VCaP (cell line): ENCODE data around the gene PANX2.

Experiments
- H3K27ac ChIP-seq: fragments of 450-650 bp; 2 replicates; pipeline ENCODE4 v1.5.1; 2017
- TF ChIP-seq, protein P1 (sequence below): fragments of 450-650 bp; conservative IDR thresholded peaks from 2 replicates; pipeline ENCODE4 v1.5.1; 2017; ENCODE audit warnings: mild to moderate bottlenecking, moderate library complexity

The PANX2 gene, protein sequence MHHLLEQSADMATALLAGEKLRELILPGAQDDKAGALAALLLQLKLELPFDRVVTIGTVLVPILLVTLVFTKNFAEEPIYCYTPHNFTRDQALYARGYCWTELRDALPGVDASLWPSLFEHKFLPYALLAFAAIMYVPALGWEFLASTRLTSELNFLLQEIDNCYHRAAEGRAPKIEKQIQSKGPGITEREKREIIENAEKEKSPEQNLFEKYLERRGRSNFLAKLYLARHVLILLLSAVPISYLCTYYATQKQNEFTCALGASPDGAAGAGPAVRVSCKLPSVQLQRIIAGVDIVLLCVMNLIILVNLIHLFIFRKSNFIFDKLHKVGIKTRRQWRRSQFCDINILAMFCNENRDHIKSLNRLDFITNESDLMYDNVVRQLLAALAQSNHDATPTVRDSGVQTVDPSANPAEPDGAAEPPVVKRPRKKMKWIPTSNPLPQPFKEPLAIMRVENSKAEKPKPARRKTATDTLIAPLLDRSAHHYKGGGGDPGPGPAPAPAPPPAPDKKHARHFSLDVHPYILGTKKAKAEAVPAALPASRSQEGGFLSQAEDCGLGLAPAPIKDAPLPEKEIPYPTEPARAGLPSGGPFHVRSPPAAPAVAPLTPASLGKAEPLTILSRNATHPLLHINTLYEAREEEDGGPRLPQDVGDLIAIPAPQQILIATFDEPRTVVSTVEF

DNA sequence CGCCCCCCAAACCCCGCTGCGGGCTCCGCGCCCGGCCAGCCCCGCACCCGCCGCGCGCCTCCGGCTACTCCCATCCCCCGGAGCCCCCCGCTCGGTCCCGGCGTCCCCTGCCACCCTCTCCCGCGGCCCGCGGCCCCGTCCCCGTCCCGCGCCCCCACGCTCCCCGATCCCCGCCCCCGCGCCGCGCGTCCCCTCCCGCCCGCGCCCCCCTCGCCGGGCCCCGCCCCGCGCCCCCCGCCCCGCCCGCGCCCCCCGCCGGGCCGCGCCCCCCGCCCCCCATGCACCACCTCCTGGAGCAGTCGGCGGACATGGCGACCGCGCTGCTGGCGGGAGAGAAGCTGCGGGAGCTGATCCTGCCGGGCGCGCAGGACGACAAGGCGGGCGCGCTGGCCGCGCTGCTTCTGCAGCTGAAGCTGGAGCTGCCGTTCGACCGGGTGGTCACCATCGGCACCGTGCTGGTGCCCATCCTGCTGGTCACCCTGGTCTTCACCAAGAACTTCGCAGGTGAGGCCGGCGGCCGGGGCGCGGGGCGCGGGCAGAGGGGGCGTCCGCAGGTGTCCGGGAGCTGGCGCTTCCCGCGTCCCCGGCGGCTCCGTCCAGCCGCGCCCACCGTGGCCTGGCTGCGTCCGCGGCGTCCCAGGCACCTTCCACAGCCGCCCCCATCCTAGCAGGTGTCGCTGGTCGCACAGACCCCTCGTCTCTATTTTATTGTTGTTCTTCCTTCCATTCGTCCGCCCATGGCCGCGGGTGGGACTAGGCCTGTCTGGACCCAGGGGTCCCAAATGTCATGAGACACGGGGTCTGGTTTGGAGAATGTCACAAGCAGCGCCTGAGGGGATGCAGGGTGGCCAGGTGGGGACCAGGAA is at the start of gene PANX2:
TSS of gene PANX2 (plus strand) at position 279 of the 866 bp plus-strand sequence. CDS start at position 279, 0 bp downstream.
- TF ChIP-seq, protein P1, sequence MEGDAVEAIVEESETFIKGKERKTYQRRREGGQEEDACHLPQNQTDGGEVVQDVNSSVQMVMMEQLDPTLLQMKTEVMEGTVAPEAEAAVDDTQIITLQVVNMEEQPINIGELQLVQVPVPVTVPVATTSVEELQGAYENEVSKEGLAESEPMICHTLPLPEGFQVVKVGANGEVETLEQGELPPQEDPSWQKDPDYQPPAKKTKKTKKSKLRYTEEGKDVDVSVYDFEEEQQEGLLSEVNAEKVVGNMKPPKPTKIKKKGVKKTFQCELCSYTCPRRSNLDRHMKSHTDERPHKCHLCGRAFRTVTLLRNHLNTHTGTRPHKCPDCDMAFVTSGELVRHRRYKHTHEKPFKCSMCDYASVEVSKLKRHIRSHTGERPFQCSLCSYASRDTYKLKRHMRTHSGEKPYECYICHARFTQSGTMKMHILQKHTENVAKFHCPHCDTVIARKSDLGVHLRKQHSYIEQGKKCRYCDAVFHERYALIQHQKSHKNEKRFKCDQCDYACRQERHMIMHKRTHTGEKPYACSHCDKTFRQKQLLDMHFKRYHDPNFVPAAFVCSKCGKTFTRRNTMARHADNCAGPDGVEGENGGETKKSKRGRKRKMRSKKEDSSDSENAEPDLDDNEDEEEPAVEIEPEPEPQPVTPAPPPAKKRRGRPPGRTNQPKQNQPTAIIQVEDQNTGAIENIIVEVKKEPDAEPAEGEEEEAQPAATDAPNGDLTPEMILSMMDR = no peak
- peak within 1 kb of the TSS; percentile 58; the same call in 1 of the 2 replicates for H3K27ac ChIP-seq

- H3K27ac ChIP-seq = no peak overlapping the region
- TF ChIP-seq, protein P1 = no peak
These were observed 49.3 kb upstream of the PANX2 start for GRCh38 chr22:50121202-50121740.

DNA sequence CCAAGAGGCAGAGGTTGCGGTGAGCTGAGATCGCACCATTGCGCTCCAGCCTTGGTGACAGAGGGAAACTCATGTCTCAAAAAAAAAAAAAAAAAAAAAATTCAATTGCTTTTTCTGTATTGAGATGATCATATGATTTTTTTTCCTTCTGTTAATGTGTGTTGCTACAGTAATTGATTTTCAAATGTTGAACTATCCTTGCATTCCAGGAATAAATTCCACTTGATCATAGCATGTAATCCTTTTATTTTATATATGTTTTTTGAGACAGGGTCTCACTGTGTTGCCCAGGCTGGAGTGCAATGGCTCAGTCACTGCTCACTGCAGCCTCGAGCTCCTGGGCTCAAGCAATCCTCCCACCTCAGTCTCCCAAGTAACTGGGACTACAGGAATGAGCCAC is 47.4 kb upstream of the PANX2 start:
- H3K27ac ChIP-seq = no peak overlapping the region
- TF ChIP-seq, protein P1 = no peak

DNA sequence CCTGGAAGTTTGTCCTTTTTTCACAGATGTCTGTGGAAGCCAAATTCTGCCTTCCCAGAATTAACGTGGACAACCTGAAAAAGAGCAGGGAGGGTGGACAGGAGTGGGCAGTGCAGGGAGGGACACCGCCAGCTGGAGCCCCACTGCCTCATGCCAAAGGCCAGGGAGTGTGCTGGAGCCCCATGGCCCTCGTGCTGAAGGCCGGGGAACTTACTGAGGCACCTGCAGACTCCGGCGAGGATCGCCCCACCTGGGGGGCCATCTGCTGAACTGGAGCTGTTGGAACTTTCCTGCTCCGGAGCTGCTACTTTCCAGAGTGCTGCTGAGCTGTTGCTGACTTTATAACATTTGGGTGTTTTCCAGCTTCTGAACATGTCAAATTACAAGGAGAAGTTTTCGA is 45.5 kb upstream of the PANX2 start:
- H3K27ac ChIP-seq = no peak overlapping the region
- TF ChIP-seq, protein P1 = no peak

DNA sequence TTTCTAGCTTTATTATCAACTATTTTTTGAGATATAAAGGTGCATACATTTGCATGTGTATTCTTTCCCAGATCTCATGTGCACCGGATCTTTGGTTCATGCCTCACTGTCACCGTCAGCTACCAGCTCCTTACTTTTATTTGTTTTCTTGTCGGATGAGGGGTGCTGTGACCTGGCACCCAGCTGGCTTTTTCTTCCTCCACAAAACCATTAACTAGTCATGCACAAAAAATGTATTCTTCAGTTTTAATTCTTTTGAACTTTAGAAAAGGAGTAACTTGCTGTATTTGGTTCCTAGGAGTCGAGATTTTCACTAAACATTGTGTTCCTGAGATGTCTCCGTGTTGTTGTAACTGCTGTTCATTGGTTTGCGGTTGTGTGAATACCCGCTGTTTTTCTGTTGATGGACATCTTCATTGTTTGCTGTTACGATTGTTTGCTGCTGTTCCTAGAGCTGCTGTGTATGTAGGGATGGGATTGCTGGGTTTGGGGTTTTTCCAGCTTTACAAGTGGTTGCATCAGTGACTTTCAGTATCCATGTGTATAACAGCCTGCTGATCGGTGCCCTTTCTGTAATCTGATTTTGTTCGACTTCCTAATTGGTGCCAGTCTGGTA is 41.3 kb upstream of the PANX2 start:
- 0 out of 2 replicates have a peak overlapping the region, but pooled peaks have one; percentile 20 for H3K27ac ChIP-seq
- TF ChIP-seq, protein P1 = no peak

DNA sequence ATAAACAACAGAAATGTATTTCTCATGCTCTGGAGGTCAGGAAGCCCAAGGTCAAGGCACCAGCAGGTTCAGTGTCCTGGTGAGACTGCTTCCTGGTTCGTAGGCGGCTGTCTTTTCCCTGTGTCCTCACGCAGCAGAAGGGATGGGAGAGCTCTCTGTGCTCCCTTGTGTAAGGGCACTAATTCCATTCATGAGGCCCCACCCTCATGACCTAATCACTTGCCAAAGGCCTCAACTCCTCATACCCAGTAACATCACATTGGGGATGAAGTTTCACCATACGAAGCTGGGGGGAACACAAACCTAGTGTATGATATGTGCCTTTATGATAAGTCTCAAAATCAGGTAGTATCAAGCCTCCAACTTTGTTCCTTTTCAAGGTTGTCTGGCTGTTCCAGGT is 38.6 kb upstream of the PANX2 start:
- peak overlapping the region; percentile 27 for H3K27ac ChIP-seq
- TF ChIP-seq, protein P1 = no peak
